ENCODE data around the gene RGS7.

- TF ChIP-seq CTCF (conservative IDR thresholded peaks at IDR 0.05 in 1 of 2, IDR thresholded peaks at IDR 0.05 in 1 of 2; ENCODE audit: extremely low read depth in 1 of 2, insufficient read depth in 1 of 2, low read depth in 1 of 2, low read length in 2 of 2) (no peak), EZH2 (IDR thresholded peaks at IDR 0.05; ENCODE audit: borderline replicate concordance, low read length) (no peak)
These were observed 572.2 kb downstream of the RGS7 start for GRCh38 chr1:240784776-240785175.

Measured in mammary epithelial cell (primary cell).